Measurements from ENCODE around the gene TDRD12. TPM values are rescaled to one million over a fixed set of nuclear protein-coding genes. Genes with fewer than 3 reads are reported as not detected.

Gene TDRD12
- total and polyA plus RNA-seq, 11 donors: 0.06 to 0.63 (median 0.23) TPM; not detected in 5

GRCh38 chr19:32748948-32749347 is 29.4 kb downstream of the TDRD12 start:
- DNase-seq: no peak
- Histone ChIP-seq H3K27ac (no peak overlapping the region), H3K4me3 (no peak overlapping the region), H3K4me1 (no peaks in the 10 kb centered on the region), H3K27me3 (peaks cover 0 to 51% (median 5%) of the 10 kb centered on the region in 9 donors), H3K9me3 (no peaks in the 10 kb centered on the region), H3K36me3 (no peaks in the 10 kb centered on the region)
- WGBS, 4 donors: 67 to 75% (median 70%) methylated on average over 3 of the region's 3 CpGs
- intact Hi-C loops (cut with DNase I): no loop called here
- ATAC-seq: no peak
- TF ChIP-seq, protein P1, sequence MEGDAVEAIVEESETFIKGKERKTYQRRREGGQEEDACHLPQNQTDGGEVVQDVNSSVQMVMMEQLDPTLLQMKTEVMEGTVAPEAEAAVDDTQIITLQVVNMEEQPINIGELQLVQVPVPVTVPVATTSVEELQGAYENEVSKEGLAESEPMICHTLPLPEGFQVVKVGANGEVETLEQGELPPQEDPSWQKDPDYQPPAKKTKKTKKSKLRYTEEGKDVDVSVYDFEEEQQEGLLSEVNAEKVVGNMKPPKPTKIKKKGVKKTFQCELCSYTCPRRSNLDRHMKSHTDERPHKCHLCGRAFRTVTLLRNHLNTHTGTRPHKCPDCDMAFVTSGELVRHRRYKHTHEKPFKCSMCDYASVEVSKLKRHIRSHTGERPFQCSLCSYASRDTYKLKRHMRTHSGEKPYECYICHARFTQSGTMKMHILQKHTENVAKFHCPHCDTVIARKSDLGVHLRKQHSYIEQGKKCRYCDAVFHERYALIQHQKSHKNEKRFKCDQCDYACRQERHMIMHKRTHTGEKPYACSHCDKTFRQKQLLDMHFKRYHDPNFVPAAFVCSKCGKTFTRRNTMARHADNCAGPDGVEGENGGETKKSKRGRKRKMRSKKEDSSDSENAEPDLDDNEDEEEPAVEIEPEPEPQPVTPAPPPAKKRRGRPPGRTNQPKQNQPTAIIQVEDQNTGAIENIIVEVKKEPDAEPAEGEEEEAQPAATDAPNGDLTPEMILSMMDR (IDR thresholded peaks at IDR 0.05): no peak
- no peak for TF ChIP-seq POLR2A (IDR thresholded peaks at IDR 0.05)

DNA sequence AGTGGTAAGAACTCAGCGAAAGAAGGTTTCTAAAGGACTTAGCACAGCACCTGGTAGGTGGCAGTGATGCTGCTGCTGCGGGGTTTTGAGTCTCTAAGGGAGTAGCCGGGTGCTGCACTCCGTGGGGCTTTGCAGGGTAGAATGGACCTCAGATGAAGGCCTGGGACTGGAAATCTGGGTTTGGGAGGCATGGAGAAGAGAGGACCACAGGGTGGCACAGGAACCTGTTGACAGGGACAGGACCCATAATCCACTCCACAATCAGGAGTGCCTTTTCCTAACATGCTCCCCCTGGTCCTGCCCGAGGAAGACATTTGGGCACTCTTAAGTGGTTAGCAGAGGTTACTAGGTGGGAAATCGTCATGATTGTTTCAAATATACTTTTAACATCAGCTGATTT is 29.8 kb downstream of the TDRD12 start:
- TF ChIP-seq, protein P1 (IDR thresholded peaks at IDR 0.05): no peak
- TF ChIP-seq POLR2A (IDR thresholded peaks at IDR 0.05): no peak
- H3K36me3 ChIP-seq: no peaks in the 10 kb centered on the region
- H3K9me3 ChIP-seq: no peaks in the 10 kb centered on the region
- no peak overlapping the region for H3K27ac ChIP-seq
- H3K4me3 ChIP-seq: no peak overlapping the region
- 68 to 75% (median 73%) methylated on average over 6 of the region's 6 CpGs for WGBS, 4 donors
- H3K27me3 ChIP-seq: peaks cover 0 to 51% (median 5%) of the 10 kb centered on the region in 9 donors
- DNase-seq (no peak), ATAC-seq (no peak)
- intact Hi-C loops (cut with DNase I): no loop called here
- no peaks in the 10 kb centered on the region for H3K4me1 ChIP-seq

- Histone ChIP-seq H3K27ac (no peak overlapping the region), H3K4me1 (no peaks in the 10 kb centered on the region), H3K4me3 (no peak overlapping the region), H3K27me3 (peaks cover 0 to 41% (median 5%) of the 10 kb centered on the region in 9 donors), H3K9me3 (no peaks in the 10 kb centered on the region), H3K36me3 (no peaks in the 10 kb centered on the region)
- WGBS, 4 donors: 49 to 65% (median 57%) methylated on average over 4 of the region's 4 CpGs
- DNase-seq (no peak), ATAC-seq (no peak)
- TF ChIP-seq, protein P1 (IDR thresholded peaks at IDR 0.05): no peak
- no peak for TF ChIP-seq POLR2A (IDR thresholded peaks at IDR 0.05)
- intact Hi-C loops (cut with DNase I): no loop called here
Measured at GRCh38 chr19:32750441-32751055, 31.0 kb downstream of the TDRD12 start.

GRCh38 chr19:32751066-32751465 is 31.5 kb downstream of the TDRD12 start:
- Histone ChIP-seq H3K36me3 (no peaks in the 10 kb centered on the region), H3K4me1 (no peaks in the 10 kb centered on the region), H3K27me3 (peaks cover 0 to 41% (median 5%) of the 10 kb centered on the region in 9 donors), H3K4me3 (no peak overlapping the region), H3K27ac (no peak overlapping the region), H3K9me3 (no peaks in the 10 kb centered on the region)
- DNase-seq: no peak
- TF ChIP-seq POLR2A (IDR thresholded peaks at IDR 0.05): no peak
- TF ChIP-seq, protein P1 (IDR thresholded peaks at IDR 0.05): no peak
- WGBS, 4 donors: 63 to 75% (median 67%) methylated on average over 2 of the region's 2 CpGs
- no peak for ATAC-seq
- intact Hi-C loops (cut with DNase I): no loop called here

Data from heart left ventricle (tissue), 16 donors.